CD4-positive, alpha-beta T cell treated with Interferon gamma for 1 hour (primary cell): ENCODE measurements around the gene DNAJC18.

Experiments
- DNase-seq: peaks from one replicate; pipeline ENCODE4 v3.0.0-alpha.2; 2020

The DNAJC18 gene

DNA sequence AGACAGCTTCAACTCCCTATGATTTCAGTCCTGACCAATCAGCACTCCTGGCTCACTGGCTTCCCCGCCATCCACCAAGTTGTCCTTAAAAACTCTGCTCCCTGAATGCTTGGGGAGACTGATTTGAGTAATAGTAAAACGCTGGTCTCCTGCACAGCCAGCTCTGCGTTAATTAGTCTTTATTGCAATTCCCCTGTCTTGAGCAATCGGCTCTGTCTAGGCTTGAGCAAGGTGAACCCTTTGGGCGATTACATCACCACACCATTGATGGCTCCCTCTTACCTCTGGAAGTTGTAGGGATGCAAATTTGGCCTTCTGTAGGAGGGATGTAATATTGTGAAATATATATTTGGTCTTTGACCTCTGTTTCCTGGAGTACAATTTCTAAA lies 53.3 kb downstream of the DNAJC18 start:
- no peak for DNase-seq

DNA sequence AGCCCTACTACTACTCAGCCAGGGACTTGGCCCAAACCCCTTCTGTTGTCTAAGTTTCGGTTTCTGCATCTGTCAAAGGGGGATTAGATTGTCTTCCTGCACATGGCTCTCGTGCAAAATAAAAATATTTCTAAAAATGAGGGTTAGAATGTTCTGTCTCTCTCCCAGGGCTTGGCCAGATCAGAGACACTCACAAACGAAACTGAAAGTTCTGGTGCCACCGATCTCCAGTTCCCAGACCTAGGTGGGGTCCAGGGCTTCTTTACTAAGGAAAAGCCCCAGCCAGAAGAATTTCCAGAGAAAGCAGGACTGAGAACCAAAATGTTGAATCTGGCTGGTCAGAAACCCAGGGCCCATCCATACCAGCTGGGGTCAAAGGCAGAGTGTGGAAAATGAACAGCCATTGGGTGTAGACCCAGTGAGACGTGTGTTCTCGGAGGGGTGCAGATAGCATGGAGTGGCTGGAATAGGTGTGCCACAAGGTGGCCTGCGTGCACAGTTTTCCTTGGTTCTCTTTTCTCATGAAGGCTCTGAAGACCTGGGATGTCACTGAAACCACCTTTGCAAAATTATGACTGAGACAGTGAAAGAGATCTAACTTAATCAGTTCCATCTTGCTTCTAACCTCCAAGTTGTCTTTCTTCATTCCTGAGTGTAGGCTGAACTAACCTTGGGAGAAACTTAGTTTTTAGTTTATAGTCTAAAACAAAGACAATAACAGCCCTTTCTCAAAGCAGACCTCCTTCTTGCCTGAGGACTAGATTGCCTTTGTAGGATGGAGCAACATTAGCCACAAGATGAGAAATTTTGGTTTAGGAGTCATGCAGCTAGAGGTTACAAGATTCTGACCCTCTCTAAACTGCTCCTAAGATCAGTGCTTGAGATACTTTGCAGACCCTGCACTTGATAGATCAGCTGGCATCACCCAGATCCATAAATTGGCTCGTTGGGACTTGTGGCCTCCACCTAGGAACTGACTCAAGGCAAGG lies 54.0 kb downstream of the DNAJC18 start:
- DNase-seq: no peak

DNA sequence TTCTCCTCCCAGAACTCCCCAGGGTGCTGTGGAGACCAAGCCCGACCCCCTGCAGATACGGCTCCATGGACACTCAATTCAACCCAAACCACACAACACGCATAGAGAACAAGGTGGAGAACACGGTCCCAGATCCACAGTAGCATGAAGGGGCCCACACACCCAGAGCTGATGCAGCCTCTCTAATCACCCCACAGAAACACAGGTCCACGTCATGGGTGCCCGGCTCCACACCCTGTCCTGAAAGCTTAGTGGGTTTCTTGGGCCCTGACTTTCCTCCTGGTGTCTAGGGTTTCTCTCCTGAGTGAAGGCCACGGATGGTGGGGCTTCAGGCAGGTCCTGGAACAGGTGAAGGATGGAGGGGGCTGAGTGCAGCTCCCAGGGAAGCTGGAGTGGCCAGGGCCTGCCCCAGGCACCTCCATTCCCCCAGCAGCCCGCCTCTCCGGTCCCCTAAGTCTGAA lies 54.7 kb downstream of the DNAJC18 start:
- DNase-seq: no peak

DNA sequence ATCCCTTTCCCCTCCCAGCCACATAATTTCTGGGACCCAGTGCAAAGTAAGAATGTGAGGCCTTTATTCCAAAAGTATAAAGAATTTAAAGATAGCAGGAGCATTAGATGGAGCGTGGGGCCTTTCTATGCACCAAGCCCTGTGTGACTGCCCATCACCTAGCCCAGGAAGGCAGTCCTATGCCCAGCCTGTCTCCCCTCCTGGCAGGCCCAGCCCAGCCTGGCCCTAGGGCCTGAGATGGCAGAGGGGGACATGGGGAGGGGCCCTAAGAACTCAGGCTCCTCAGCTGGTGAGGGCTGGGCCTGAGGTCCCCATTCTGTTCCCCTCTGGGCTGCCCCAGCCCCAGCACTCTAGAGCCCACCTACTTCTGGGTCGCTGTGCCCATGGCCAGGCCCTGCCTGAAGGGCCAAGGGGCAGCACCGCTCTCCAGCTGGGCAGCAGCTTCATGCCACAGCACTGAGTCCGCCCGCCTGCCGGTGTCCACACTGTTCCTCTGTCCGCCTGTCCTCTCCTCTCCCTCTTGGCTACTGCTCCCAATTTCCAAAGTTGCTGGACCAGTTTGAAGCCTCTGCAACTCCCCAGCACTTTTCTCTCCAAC lies 55.2 kb downstream of the DNAJC18 start:
- DNase-seq: no peak

DNA sequence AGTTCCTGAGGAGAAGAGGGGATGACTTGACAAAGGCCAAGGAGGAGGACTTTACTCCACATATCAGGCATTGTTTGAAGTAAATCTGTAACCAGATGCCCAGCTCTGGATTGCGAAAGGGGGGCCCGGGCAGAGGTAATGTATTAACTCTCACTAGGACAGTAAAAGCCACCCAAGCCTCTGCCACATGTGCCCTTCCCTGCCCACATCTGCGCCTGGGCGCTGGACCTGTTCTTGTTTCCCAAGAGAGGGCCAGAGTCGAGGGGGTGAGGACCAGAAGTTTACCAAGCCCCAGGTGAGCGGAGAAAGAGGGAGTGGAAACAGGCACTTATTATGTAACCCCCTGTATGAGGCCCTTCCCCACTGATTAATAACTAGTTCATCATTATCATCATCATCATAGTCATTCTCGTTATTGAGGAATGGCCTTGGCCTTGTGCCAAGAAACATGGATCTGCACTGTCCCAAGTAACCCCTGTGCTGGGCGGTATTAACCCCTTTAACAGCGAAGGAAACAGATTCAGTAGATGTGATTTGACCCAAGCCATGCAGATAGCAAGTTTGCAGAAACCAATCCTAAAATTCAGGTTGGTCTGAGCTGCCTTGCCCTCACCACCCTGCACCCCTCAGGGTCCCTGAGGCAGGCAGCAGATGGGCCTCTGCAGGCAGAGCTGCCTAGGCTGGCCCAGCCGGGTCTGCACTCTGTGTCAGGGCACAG lies 55.9 kb downstream of the DNAJC18 start, which contains the start of gene SLC23A1:
SLC23A1 (minus strand) TSS at position 23 of the 718 bp plus-strand sequence. CDS start 44 bp downstream, outside the sequence.
- DNase-seq: no peak

DNA sequence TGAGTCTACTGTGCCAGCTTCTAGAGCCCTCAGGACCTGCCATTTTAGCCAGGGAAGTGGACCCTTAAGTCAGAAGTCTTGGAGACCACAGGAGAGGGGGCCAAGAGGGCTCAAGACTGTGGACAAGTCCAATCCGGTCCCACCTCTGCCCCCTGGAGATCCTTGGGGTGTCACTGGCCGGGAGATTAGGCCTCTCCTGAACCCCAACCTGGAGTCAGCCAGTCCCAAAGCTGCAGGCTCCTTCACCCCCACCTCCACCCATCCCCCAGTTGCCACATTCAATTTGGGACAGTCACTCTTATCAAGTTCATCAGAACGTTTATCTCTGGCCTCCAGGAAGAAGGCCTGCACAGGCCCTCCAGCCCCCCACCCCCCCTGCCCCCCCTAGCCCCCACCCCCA lies 56.5 kb downstream of the DNAJC18 start:
- DNase-seq: no peak

DNA sequence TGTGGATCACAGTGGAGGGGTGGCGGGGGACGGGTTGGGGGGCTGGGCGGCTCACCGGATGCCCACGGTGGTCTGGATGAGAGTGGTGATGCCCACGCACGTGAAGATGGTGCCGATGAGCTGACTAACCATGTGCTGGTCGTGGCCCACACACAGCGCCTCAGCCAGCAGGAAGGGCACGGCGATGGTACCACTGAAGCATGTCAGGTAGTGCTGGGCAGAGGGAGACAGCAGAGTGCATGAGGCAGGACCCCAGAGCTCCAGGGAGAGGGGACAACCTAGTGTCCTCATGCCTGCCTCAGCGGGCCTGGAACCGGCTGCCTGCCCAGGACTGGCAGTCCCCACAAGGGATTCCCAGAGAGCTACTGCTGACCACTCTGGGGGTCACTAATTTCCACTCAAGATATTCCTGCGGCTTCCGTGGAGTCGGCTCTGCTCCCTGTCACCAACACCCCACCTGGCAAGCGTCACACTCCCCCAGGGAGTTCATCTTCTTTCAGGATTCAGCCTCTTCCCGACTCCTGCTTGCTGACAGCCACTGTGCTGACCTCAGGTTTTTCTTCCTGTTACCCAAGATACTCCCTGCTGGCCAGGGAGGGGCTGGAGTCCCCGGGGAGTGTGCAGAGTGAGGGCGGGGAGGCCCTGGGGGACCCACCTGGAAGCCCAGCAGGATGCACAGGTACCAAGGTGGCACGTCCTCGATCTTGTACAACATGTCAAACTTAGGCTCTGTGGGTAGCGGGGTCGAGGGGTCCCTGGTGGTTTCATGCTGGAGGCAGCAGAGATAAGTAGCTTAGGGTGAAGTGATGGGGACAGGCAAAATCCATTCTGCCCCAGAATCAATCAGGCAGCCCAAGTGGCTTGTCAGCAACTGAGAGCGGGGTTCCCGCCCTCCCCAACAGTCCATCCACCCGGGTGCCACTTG lies 57.2 kb downstream of the DNAJC18 start:
- no peak for DNase-seq

DNA sequence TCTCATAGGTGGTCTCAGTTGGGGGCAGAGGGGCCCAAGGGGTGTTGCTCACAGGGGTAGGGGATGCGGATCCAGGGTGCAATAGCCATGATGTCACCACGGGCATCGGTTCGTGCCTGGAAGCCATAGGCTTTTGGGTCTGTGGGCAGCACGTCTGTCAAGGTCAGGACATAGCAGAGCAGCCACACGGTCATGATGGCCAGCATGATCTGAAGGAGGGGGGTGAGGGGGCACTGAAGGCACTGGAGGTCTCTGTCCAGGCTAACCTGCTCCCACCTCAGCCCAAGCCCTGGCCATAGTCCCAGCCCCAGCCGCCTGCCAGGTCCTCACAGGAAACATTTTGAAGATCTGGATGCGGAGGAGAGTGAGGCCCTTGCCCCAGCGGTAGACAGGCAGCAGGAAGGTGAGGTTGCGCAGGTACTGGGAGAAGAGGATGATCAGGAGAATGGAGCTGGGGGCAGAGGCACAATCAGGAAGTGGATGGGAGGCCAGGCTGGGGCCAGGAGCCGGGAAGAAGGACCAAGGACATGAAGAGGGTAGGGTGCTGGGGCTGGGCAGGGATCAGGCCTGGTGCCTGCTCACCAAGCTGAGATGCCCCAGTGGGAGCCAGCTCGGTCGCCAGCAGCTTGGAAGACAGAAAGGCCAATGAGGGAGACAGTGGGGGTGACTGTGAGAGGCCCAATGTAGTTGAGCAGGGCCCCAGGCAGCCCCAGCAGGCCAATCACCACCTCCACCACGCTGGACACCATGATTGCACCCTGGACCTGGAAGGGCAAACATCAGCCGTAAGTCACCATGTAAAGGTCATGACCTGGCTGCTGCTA lies 59.5 kb downstream of the DNAJC18 start:
- no peak for DNase-seq

DNA sequence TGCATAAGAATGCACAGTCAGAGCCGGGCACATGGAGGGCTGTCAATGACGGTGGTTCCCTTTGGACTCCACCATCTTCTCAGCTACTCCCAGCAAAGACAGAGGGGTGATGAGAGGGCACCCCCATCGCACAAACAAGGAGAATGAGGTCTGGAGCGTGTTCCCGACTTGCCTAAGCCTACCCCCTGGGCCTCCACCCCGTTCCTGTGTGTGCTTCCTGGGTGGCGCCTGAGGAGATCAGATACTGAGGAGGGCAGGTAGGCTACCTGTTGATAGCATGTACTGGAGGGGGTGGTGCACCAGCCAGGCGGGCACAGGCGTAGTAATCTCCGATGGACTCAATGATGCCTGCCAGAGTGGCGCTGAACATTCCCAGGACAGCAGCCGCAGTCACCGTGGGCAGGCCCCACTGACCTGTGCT lies 60.4 kb downstream of the DNAJC18 start:
- DNase-seq: no peak

DNA sequence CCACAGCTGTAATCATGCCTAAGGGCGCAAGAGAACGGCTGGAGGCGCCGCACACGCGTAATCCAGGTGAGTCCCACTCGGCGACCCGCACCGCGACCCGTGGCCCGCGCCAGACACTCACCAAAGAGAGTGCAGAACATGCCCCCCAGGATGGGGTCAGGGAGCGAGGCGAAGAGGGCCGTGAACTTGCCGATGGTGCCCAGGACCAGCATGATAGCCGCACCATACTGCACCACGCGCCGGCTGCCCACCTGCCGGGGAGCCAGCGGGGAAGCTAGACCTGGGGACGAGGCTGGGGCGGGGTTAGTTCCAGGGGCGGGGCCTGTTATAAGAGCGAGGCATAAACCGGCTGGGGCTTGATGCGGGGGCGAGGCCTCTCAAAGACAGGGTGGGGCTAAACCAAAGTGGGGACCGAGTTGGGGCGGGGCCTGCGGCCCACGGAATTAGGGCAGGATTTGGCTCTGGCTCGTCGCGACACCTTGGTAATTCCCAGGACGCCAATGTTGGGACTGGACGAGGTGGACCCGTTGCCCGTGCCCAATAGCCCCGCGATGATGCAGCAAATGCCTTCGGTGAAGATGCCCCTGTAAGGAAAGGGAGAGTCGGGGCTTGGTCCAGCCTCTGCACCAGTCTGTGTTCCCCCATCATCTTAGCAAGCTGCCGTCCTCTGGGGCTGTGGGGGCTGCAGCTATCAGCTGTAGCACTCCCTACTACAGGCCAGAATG lies 61.1 kb downstream of the DNAJC18 start:
- no peak for DNase-seq

DNA sequence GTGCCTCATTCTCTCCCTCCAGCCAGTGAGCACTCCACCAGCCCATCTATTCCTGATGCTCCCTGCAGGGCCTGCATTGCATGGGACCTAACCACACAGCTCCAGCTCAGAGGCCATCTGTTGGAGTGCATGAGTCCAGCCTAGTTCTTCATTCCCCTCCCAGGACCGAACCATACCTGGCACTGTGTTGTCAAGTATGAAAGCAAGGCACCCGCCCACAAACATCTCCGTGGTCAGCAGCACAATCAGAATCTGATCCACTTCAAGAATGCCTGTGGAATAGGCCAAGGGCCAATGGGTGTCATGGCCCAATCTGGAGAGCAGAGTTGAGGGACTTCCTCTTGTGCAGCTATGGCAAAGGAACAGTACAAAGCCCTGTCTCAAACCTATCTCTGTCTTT lies 62.1 kb downstream of the DNAJC18 start:
- DNase-seq: no peak

DNA sequence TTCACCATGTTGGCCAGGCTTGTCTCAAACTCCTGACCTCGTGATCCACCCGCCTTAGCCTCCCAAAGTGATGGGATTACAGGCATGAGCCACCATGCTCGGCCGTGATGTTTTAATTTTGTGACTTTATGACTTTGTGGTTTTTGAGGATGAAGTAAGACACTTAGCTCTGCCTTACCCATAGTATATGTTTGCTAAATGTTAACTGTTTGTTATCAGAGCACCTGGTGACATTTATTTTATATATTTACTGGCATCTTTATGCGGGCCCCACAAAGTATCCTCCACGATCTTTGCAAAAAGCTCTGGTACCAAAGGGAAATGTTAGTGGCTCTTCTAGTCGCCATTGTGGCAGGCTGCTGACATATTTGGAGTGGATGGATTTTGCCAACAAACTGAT lies 63.0 kb downstream of the DNAJC18 start:
- DNase-seq: no peak

DNA sequence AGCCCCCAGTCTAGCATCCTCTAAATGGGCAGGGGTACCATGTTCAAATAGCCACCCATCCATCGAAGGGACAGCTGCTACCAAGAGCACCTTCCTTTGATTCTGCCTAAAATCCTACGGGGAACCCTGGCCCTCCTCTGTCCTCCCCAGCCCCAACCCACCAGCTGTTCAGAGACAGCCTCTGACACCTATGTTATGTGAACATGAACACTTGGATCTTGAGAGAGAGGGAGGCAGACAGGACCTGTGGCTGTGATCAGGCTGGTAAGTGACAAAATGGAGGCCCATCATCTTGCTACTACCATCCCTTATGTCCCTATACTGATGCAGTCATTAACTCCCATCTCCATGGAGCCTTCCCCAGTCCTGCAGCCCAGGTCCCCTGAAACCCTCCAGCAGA lies 64.4 kb downstream of the DNAJC18 start:
- DNase-seq: no peak

DNA sequence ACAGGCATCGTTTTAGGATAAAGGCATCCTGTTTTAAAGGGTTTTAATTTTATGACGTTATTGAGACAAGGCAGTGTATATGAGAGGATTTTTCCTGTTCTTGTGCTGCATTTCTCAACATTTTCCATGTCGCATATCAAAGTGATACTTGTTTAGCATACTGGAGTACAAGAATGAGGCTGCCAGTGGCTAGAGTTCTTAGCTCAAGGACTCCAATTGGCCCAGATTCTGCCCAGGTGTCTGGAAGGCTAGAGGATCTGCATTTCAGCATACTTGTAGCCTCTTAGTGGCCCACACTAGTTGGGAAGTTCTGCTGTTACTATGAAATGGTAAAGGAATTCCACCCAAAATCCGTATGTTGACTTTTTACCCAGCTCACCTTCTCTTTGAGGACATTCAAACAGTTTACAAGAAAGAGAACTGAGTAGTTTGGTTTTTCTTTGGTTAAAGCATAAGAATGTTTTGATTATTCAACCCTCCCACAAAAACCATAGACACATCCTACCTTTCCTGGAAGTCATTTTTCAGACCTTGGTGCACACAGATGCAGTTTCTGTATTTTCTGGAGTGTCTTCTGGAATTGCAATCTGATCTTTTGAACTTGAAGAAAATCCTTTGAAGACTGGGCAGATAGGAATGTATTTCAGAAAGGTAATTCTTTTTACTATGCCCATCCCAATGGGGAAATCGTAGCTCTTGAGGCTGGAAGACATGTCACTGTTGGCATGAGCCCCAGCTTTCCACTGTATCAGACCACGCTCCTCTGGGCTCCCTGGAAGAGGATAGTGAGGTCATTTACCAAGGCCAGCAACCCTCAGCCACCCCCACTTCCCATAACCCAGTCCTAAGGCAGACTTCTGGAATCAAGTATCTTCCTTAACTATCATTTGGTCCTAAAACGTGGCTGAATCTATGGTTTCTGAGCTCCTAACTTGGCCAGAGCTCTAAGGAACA lies 67.6 kb downstream of the DNAJC18 start:
- DNase-seq: no peak

DNA sequence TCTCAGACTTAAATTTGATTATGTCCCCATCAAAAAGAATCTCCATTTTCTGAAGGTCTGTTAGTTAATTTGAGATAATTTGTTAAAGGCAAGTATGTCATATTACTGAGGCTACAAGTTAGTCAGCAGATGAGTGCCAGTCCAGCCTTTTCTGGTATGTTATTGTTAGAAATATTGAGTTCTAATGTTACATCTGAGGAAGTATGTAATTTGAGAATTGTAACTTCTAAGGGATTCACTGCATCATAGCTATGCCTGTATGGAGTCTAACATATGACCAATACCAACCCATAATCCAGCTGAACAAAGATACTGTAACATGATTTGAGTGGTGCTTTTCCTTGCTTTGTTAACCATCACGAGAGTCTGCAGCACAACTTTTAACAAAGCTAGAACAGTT lies 70.1 kb downstream of the DNAJC18 start:
- DNase-seq: no peak

DNA sequence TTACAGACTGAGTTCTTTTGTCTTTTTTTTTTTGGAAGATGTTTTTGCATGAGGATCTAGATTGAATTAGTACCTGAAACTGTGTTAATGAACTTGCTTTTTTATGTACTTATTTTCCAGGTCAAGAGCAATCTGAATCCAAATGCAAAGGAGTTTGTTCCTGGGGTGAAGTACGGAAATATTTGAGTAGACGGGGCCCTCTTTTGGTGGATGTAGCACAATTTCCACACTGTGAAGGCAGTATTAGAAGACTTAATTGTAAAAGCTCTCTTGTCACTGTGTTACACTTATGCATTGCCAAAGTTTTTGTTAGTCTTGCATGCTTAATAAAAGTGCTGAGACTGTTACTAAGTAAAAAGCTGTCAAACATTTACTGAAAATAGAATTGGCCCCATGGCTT lies 70.7 kb downstream of the DNAJC18 start:
- no peak for DNase-seq

DNA sequence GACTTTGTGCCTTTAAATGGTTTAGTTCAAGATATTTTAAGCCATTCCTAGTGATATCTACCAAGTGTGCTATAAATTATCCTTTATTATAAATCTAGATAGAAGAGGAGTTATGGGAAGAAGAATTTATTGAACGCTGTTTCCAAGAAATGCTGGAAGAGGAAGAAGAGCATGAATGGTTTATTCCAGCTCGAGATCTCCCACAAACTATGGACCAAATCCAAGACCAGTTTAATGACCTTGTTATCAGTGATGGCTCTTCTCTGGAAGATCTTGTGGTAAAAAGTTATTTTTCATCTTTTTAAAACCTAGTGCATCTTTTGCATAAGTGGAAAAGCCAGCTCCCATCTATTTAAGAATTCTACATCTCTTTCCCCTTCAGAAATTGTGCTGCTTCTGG lies 74.9 kb downstream of the DNAJC18 start:
- no peak for DNase-seq

DNA sequence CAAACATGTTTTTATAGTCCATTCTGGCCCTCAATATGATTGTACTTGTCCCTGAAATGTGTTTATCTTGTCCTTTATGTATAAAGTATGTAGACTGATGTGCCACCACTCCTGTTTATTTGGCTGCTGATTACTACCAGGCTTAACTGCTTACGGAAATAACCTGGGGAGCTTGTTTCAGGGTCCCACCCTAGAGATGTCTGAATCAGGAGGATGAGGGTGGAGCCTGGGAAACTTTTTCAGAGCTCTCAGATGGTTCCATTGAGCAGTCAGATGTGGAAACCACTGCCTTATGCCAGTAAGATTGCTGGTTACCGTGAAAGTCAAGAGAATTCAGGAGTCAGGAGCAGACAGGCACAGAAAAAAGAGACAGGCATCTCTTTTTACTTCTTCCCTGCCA lies 75.4 kb downstream of the DNAJC18 start:
- no peak for DNase-seq

DNA sequence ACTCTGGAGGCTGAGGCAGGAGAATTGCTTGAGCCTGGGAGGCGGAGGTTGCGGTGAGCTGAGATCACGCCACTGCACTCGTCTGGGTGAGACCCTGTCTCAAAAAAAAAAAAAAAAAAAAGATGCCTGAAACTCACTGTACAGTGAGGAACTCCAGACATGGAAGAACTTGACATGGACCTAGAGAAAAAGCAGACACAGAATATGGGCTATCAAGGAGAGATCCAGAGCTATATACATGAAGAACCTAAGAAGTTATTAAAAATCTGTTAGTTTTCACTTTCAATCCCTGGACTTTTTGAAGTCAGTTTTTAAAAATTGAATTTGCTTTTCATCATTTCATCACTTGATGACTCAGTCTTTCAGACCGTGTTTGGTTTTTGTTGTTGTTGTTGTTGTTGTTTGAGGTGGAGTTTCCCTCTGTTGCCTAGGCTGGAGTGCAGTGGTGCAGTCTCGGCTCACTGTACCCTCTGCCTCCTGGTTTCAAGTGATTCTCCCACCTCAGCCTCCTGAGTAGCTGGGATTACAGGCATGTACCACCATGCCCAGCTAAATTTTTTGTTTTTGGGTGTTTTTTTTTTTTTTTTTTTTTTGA lies 77.4 kb downstream of the DNAJC18 start:
- no peak for DNase-seq
